NB4 (cell line): ENCODE measurements around the gene SLC12A2.

Experiments
- DNase-seq: peaks from one replicate; pipeline ENCODE4 v3.0.0; 2010; ENCODE audit warnings: low read depth
- H3K4me3 ChIP-seq: one replicate; pipeline ENCODE4 v1.5.1; 2011; ENCODE audit warnings: mild to moderate bottlenecking, low read depth, low read length, moderate library complexity
- MYC ChIP-seq: IDR thresholded peaks from 2 replicates; pipeline ENCODE4 v1.6.1; 2011; ENCODE audit warnings: low read depth, low read length
- POLR2A ChIP-seq: IDR thresholded peaks from 2 replicates; pipeline ENCODE4 v1.6.1; 2011; ENCODE audit warnings: mild to moderate bottlenecking; ENCODE audit not compliant: insufficient read length; ENCODE audit errors: extremely low read depth
- TF ChIP-seq, protein P1 (sequence below): IDR thresholded peaks from 2 replicates; pipeline ENCODE4 v1.6.1; 2011; ENCODE audit warnings: low read depth, low read length
- TF ChIP-seq, protein P2 (sequence below): IDR thresholded peaks from one replicate; pipeline ENCODE4 v1.5.1; 2012; ENCODE audit warnings: low read depth, low read length

SLC12A2 gene

DNA sequence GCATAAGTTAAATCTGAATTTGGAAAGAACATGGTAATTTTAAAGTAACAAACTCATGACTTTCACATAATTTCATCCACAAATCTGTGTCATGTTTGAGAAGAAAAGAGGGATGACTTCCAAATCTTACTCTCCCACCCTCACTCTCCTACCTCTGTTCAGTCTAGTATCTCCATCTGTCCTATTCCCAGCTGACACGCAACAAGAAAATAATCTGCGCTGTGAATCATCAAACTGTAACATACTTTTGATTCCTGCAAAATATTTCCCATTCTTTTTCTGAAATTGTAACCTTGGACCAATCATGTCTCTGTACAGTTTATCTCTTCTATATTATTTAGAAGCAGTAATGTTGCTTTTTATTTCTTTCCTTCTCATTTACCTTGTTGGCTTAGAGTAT, 91.4 kb downstream of the SLC12A2 start:
- no peak overlapping the region for H3K4me3 ChIP-seq
- TF ChIP-seq, protein P1, sequence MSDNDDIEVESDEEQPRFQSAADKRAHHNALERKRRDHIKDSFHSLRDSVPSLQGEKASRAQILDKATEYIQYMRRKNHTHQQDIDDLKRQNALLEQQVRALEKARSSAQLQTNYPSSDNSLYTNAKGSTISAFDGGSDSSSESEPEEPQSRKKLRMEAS = no peak
- no peak for TF ChIP-seq MYC

DNA sequence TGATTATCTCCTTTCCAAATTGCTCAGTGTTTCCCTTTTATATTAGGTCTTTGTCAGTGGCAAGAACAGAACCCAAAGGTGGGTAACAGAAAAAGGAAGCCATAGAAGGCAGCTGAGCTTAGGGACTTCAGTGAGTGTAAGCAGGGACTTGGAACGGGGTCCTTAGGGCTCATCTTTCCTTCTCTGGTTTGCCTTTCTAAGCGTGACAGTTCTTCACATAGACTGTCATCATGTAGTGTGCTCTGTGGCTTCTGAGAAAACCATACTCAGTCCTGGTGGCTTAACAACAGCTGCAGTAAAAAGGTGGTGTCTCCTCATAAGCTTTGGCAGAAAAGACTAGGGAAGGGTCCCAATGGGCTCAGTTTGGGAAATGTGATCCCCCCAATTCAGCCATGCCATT, 108.8 kb downstream of the SLC12A2 start:
- no peak for DNase-seq
- TF ChIP-seq MYC = no peak
- TF ChIP-seq, protein P1 = no peak
- TF ChIP-seq POLR2A = no peak
- TF ChIP-seq, protein P2, sequence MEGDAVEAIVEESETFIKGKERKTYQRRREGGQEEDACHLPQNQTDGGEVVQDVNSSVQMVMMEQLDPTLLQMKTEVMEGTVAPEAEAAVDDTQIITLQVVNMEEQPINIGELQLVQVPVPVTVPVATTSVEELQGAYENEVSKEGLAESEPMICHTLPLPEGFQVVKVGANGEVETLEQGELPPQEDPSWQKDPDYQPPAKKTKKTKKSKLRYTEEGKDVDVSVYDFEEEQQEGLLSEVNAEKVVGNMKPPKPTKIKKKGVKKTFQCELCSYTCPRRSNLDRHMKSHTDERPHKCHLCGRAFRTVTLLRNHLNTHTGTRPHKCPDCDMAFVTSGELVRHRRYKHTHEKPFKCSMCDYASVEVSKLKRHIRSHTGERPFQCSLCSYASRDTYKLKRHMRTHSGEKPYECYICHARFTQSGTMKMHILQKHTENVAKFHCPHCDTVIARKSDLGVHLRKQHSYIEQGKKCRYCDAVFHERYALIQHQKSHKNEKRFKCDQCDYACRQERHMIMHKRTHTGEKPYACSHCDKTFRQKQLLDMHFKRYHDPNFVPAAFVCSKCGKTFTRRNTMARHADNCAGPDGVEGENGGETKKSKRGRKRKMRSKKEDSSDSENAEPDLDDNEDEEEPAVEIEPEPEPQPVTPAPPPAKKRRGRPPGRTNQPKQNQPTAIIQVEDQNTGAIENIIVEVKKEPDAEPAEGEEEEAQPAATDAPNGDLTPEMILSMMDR = no peak
- no peak overlapping the region for H3K4me3 ChIP-seq

More for the DNA sequence above, 91.4 kb downstream of the SLC12A2 start:
- no peak for DNase-seq

DNA sequence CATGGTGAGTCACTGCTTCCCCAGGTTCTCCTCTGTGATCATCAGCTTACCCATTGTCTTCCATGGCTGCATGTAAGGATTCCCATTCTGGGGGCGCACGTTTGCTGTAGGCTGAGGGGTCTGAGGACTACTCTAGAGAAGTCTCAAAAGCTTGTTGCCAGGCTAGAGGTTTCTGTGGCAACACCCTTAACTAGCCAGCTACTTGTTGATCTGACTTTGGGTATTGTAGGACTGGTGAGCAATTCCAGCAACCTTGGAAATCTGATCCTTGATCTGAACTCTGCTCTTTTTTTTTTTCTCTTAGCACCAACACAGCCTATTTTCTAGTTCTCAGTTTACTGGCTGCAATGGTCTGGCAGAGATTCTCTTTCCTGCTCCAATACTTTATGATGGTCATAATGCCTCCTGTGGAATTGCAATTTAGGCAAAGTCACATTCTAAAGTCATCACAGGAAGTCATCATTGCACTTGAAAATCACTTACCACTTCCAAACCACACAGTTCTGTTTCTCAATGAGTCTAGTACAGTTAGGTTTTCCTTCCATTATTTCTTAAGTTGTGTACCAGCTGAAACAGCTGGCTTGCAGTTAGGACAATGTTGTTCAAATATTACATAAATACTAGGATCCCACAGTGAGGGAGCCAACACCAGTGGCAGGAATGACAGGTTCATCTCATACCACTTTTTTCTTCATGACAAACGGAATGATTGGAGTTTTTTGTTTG, 110.3 kb downstream of the SLC12A2 start:
- DNase-seq = no peak
- TF ChIP-seq, protein P2 = no peak
- no peak for TF ChIP-seq POLR2A
- no peak for TF ChIP-seq MYC
- TF ChIP-seq, protein P1 = no peak
- no peak overlapping the region for H3K4me3 ChIP-seq

DNA sequence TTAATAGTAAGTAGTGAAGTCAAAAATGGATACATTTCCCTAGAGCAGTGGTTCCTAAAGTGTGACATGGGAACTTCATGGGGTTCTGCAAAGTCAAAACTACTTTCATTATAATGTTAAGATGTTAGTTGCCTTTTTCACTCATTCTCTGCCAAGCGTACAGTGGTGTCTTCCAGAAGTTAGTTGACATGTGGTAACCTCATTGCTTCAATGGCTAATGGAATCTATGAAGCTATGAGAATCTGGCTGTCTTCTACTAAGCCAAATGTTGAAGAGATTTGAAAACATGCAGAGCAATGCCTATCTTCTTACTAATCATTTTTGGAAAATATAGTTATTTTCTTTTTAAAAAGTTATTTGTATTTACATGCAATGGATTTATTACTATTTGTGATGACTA, 111.8 kb downstream of the SLC12A2 start:
- no peak for DNase-seq
- TF ChIP-seq POLR2A = no peak
- TF ChIP-seq, protein P2 = no peak
- TF ChIP-seq, protein P1 = no peak
- no peak for TF ChIP-seq MYC
- no peak overlapping the region for H3K4me3 ChIP-seq

DNA sequence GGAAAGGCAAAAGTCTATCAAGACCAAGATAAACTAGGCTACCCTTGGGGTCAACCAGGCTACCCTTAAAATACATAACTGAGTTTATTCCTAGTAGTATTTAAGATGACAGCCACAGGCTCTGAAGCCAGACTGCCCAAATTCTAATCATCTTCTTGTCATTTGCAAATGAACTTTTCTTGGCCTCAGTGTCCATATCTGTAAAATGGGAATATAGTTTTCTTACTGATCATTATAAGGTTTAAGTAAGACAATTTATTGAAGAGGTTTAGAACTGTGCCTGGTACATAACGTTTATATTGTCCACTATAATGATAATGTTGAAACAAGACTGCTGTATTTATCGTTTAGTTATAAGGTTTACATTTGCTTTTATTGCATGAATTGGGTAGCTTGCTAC, 112.5 kb downstream of the SLC12A2 start:
- DNase-seq = no peak
- no peak overlapping the region for H3K4me3 ChIP-seq
- TF ChIP-seq, protein P2 = no peak
- TF ChIP-seq MYC = no peak
- TF ChIP-seq, protein P1 = no peak
- TF ChIP-seq POLR2A = no peak

DNA sequence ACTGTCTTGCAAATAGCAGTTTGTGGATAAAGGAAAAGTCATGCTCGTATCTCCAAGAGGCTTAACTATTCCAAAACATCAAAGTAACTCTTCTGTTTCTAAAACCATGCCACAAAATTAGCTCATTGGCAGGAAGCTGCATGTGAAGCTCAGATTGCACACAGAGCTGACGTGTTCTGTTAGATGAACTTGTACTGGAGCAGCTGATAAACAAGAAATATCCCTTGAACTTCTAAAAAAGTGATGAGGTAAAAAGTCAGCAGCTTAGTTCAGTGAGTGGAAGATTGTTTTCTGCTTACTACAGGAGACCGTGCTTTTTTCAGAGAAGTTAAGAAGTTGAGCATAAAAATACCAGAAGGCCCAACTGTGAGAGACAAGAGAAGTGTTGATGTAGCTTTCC, 113.2 kb downstream of the SLC12A2 start:
- no peak overlapping the region for H3K4me3 ChIP-seq
- DNase-seq = no peak
- no peak for TF ChIP-seq MYC
- TF ChIP-seq, protein P2 = no peak
- no peak for TF ChIP-seq POLR2A
- TF ChIP-seq, protein P1 = no peak
